HG02610 (cell line): ENCODE measurements around the gene DCLK1.

ENCODE experiments used
- ATAC-seq: cut with Tn5 transposase; IDR thresholded peaks from one replicate; pipeline ENCODE4 v1.9.1; 2021; ENCODE audit warnings: mild to moderate bottlenecking, moderate library complexity; ENCODE audit not compliant: unreplicated experiment

The DCLK1 gene

GRCh38 chr13:35909837-35910540, 221.2 kb downstream of the DCLK1 start:
- no peak for ATAC-seq

DNA sequence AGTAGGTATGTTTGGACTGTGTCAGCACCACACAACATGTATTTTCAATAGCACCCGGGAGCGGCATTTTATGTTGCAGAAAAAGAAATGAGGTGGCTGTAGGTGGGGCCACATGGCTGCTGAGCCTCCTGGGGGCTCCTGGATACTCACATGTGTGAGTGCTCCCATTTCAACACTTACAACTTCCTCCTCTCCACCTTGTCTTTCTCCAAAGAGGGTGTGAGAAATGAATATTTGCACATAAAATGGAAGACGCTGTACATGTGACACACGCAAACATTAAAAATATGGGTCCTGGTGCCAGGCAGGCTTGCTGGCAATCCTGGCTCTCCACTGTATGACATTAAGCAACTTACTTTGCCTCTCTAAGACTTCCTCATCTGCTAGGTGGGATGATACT, 222.1 kb downstream of the DCLK1 start:
- no peak for ATAC-seq

GRCh38 chr13:35908226-35908625, 223.0 kb downstream of the DCLK1 start:
- no peak for ATAC-seq

DNA sequence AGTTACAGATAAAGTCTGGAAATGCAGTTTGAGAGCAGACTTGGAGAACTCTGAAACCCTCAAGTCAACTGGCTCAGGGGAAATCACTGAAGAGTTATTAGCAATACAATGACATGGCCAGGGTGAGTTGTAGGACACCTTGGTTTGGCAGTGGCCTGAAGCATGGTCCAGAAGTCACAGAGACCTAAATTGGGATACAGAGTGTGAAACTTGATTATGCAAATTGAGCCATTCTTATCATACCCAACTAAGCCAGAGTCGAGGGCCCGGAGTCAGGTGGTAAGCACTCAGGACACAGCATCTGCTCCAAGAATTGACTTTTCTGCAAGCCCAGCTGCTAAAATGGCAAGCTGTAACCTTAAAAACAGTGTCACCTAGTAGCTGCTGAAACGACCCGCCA, 224.5 kb downstream of the DCLK1 start:
- no peak for ATAC-seq

DNA sequence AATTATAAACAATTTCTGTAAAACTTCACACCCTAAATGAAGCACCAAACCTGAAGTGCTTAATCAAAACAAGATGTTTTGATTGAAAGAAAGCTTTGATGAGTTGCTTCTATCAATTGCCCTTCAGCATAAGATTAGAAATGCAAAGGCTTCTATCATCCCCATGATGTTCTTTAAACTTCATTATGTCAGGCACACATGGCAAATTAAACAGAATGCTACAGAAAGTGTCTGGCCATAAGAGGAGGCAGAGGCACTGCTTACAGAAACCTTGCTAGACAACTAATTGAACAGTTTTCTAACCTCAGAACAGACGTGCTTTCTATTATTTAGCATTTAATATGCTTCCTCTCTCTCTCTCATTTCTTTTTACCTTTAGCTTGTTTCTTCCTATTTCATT, 228.1 kb downstream of the DCLK1 start:
- no peak for ATAC-seq

DNA sequence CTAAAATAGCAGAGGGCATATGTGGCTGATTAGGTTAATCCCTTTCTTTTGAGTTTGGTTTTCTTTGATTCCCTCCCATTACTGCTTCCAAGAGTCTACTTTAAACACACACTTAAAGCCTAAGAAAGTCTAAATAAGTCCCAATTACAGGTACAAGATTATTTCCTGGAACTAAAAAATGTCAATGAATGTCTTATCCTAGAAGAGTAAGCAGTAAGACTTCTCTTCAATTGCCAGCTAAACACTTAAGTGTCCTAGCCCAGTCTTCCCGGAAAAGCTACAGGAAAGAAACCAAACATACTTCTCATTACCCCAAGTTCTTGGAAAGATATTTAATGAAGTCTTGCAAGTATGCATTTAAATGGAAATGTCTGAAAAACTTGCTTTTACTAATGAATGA, 233.1 kb downstream of the DCLK1 start:
- ATAC-seq, result no peak

DNA sequence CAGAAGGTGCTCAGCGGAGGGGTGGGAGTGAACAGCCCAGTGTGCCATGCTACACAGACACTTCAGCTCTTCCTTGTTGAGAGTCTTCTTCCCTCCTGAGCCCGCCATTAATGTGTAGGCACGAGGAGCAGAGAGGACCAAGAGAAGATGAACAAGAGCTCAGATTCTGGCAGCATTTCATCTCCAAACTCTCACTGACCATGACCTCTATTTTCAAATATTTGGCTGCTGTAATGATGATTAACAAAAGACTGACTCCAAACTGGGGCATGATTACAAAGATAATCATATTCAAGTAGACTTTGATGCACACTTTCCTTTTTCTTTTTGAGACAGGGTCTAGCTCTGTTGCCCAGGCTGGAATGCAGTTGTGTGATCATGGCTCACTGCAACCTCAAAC, 236.5 kb downstream of the DCLK1 start:
- ATAC-seq, result no peak

DNA sequence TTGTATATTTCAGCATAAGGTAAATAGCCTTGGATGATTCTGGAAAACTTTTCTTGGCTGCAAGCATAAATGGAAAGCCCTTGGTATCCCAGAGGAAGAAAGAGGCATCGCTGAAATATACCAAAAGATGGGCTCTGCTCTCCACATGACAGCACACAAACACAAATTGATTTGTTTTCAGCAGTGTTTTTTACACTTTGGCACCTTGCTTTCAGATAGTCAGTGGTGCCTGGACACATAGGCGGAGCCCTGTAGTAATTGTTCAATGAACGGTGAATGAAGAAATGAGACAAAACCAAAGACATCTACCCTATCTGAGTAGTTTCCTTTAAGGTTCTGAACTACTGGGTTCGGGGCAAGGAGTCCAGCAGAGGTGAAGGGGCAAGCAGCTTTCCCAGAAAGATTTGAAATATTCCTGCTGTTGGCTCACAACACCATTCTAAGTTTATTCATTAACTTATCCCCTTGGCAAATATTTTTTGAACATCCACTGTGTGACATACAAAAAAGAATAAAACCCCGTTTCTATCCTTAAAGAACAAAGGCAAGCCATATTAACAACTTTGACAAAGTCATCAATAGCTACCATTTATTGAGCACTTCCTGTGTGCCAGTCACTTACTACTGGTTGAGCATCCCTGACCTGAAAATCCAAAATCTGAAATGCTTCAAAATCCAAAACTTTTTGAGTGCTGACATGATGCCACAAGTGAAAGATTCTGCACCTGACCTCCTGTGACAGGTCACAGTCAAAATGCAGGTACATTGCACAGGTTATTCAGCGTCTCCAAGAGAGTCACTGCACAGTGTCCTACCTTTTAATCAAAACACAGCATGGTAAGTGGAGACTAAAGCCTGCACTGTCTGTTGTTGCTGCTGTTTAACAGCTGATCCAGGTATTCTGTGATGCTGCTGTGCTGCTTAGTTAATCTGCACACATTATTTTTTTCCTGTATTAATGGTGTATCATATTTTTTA, 238.1 kb downstream of the DCLK1 start:
- no peak for ATAC-seq

- ATAC-seq, result no peak
Observed at GRCh38 chr13:35891507-35892441, 239.4 kb downstream of the DCLK1 start.

DNA sequence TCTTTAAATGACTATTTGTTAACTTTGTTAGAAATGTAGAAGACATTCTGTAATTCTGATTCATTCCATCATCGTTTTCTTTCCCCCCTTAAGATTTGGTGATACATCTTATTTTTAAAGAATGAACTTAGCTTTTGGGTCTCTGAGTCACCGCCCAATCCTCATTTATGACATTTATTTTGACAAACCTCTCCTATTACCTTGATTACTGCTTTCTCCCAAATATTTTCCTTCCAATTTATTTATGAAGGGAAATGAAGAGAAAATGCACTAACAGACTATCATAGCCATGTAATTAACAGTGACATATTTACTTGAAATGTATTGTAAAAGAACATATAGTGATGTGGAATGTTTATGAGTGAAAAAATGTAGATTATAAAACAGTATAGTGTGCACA, 241.6 kb downstream of the DCLK1 start:
- no peak for ATAC-seq

- ATAC-seq, result no peak
Observed at GRCh38 chr13:35888981-35889380, 242.2 kb downstream of the DCLK1 start.

- ATAC-seq, result no peak
Observed at GRCh38 chr13:35888457-35888883, 242.7 kb downstream of the DCLK1 start.

- no peak for ATAC-seq
Observed at GRCh38 chr13:35887115-35887666, 244.0 kb downstream of the DCLK1 start.

- no peak for ATAC-seq
Observed at GRCh38 chr13:35886332-35887114, 244.7 kb downstream of the DCLK1 start.

DNA sequence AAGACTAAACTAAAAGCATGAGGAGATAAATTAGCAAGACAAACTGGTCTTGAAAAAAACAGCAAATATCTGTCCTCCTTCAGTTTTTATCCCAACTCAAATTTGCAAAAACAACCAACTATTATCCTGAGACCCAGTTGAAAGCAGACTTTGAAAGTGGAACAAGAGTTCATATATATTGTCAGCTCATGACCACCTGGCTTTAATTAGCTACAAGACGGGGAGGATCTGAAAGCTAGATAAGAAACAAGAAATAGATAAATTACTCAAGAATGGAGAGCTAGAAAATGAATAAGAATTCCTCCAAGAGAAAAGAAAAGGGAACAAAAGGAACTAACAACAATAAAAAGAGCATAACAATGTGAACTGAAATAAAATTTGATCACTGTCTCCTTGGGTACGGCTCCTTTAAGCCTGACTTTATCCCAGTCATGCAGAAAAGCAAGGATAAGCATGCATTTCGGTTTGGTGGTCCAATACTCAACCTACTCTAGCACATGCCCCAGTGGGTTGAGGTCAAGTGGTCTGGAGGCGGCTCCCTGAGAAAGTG, 246.9 kb downstream of the DCLK1 start:
- no peak for ATAC-seq

GRCh38 chr13:35882722-35883497, 248.3 kb downstream of the DCLK1 start:
- no peak for ATAC-seq

- ATAC-seq, result no peak
Observed at GRCh38 chr13:35881360-35881759, 249.8 kb downstream of the DCLK1 start.

DNA sequence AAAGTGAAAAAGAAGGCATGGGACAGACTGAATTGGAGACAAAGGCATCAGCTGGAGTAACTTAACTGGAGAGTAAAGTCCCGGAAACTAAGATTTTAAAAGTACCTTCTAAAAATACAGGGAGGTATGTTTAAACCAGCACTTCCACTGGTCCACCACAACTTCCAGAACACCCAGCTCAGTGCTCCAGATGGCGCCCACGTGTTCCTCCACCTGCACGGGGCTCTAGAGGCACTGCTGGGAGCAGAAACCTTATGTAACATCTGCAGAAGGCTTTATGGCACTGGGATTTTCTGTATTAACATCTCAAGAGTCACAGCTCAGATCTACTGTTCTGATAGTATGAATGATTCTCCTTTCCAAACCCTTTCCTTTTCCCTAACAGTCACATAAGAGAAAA, 252.1 kb downstream of the DCLK1 start:
- no peak for ATAC-seq

DNA sequence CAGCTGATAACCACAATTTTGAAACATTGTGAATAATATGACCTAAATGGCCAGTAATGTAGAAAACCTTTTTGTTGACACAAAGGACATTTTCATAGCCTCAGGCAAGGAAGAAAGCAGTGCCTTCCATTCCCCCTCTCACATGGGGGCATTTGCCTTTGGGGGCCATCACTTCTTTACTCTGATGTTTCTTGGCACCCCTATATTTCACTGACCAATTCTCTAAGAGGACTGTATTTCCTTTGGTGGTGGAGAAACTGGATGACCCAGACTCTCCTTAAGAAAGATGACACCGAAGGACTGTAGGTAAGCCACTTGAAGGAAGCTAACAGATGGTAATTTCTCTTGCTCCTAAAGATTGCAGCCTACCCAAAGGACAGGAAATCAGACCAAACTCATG, 254.6 kb downstream of the DCLK1 start:
- no peak for ATAC-seq
